Activated CD4-positive, alpha-beta T cell treated with anti-CD3 and anti-CD28 coated beads, Interleukin-2, Interleukin-4, amounts not matched to agents 100 ng/mL and 50 ng/mL, durations not matched to agents 16 hours and 8 hours (primary cell): Measurements from ENCODE around the gene C19orf12.
"Not testable (repeated sequence)": the region's sequence is repeated elsewhere in the genome, so short reads cannot be mapped to it uniquely, and the experiment has no call there.

Experiments used
- DNase-seq: peaks from one replicate; pipeline ENCODE4 v3.0.0-alpha.2; 2020; ENCODE audit warnings: low spot score

The C19orf12 gene

DNA sequence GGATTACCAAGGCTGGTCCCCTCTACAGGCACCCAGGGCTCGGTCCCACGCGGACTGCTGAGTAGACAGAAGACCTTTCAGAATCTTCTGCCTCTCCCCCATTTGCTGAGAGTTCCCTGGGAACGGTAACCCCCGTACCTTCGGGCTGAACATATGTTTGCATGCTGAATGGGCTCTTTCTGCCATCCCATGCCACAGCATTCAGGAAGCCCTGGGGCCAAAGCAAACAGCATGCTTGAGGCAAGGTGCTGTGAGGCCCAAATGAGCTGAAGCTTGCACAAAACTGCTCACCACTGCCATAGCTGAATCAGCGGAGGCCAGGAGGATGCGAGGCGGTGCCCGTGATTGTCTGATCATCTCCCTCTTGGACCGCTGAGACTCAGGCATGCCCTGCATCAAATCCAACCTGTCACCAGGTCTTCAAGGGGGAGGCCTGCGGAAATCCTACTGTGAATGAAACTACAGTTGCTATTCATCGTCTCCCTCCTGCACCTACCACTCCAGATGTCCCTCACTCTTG, 16.3 kb upstream of the C19orf12 start:
- no peak for DNase-seq

DNA sequence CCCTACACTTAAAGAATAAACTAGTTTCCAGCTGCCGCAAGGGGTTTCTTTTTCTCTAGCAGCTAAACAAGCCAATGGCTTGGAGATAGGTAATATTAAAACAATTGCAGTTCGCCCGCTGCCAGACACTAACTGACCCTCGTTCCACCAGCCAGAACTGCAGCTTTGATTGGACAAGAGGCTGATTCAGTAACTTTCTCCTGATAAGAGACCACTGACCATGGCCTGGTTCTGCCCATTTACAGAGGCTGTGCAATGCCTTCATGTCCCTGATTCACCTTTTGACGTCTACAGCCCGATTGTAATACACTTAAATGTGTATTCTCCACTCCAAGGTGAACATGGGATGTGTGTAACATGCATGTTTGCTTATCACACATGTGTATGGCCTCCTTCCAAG, 12.8 kb upstream of the C19orf12 start:
- no peak for DNase-seq

DNA sequence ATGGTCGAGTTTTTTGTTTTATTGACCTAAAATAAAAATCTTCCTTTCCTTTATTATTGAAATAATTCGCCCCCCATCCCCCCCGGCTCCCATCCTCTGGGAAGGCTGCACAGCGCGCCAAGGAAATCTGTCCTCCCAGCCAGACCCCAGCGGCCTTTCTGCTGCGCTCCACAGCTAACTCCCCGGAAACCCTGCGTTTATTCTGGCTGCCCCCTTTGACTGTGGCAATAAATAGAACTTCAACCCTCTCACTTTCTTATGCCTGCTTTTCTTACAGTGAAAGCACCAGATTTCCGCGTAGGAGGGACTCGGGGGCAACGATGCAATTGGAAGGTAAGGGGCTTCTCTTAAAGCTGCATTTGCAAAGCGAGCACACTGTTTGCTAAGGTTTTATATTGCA, 9.7 kb upstream of the C19orf12 start:
- DNase-seq, result no peak

DNA sequence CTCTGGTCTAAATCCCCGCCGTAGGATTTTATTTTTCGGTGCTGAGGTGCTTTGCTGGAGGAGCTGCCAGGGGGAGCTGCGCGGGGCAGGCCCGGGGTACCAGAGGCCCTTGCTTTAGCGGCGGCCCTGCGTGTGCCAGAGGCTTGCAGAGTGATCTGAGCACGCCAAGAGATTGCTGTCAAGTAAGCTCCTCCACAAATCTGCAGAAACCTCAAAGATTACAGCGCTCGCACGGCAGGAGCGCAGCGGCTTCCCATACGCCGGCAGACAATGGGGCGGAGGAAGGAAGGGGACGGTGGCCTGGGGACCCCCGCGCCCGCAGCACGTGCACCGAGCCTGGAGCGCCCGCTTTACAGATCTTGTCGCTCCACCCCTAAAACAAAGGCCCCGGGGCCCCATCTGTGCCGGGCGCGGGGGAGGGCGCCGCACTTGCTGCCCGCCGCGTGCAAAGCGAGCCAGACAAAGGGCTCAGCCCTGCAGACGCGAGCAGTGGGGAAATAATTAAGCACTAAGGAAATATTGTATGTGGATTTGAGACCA, 9.1 kb upstream of the C19orf12 start:
- DNase-seq, result no peak

DNA sequence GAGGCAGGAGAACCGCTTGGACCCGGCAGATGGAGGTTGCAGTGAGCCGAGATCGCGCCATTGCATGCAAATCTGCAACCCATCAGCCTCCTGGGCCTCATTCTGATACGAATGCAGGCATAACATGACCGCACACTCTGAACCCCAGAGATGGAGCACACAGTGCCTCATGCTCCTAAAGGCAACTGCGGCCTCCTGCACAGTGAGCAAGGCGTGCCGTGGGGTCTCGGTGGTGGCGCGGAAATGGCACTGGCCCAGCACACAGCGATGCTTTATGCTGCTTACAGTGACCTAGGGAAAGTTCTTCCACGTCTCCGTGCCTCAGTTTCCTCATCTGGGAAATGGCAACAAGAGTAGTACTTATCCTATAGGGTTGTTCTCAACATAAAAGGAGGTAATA, 2.0 kb upstream of the C19orf12 start:
- DNase-seq, result no peak

DNA sequence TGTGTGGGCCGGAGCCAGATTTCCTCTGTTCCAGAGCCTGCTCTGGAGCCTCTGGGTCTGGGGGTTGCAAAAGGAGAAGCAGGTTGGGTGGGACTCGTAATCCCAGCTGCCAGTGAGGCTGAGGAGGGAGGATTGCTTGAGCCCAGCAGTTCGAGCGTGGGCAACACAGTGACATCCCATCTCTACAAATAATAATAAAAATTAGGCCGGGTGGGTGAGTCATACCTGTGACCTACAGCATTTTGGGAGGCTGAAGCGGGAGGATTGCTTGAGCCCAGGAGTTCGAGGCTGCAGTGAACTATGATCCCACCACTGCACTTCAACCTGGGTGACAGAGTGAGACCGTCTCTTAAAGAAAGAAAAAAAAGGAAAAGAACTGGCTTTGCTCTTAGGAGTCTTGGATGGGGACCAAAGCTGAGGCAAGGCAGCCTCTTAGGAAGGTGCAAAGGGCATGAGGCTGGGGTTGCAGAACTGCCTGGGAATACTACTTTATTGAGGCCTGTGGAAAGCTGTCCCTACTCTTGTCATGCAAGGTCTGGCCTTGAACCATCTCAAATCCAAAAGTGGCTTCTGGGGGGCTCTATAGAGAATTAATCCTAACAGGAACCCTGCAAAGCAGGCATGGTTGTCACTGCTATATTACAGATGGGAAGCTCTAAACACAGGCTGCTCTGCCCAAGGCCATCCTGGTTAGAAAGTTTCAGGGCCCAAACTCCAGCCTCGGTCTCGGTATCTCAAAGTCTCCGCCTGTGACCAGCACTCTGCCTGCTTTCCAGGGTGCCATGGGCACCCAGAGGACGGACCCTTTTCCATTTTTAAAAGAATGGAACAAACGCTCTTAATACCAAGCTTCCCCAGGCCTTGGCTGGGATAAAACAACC, 880 bp upstream of the C19orf12 start:
- no peak for DNase-seq

DNA sequence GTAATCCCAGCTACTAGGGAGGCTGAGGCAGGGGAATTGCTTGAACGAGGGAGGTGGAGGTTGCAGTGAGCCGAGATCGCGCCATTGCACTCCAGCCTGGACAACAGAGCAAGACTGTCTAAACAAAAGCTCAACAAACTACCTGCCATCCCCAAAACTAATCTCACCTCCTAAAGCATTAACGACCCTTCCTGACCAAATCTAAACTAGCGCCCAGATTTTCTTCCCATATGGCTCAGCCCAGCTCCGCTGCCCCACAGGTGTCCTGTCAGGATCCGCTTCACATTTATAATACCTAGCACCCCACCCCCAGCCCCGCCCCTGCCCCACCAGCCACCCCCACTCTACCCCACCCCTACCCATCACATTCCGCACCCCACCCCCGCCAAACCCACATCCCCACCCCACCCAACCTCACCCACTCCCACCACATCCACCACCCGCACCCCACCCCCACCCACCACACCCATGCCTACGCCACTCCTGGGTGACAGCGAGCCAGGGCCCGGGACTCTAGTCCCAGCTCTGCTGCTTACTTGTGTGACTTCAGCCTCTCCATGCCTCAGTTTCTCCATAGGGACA, 599 bp downstream of the C19orf12 start:
- no peak for DNase-seq

DNA sequence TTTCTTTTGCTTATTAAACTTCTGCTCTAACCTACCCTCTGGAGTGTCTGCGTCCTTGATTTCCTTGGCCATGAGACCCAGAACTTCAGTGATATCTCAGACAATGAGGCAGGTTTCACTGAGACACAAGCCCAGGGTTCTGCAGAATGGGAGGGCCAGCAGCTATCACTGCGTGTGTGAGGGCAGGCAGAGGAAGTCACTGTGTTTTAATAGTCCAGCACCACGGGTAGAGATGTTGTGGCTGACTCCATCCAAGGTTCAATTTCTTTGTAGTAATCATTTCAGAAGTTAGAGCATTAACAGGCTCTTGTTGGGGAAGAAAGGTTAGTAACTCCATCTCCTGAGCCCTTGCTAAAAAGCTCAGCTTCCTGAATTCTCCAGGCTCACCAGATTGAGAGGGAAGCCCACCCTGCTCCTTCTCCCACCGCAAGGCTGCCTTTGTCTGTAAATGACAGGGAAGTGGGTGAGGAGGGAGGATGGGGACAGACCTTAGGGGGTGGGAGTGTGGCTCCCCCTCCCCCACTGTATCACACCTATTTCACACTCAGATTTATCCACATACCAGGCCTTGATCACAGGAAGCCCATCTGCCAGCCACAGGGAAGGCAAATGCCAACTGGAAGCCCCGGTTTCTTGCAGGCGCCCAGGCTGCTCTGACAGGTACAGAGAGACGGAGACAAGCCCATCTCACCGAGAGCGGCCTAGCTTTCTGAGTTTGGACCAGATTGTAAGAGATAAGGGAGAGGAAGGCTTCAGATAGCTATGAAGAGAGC, 2.1 kb downstream of the C19orf12 start:
- DNase-seq, result no peak

DNA sequence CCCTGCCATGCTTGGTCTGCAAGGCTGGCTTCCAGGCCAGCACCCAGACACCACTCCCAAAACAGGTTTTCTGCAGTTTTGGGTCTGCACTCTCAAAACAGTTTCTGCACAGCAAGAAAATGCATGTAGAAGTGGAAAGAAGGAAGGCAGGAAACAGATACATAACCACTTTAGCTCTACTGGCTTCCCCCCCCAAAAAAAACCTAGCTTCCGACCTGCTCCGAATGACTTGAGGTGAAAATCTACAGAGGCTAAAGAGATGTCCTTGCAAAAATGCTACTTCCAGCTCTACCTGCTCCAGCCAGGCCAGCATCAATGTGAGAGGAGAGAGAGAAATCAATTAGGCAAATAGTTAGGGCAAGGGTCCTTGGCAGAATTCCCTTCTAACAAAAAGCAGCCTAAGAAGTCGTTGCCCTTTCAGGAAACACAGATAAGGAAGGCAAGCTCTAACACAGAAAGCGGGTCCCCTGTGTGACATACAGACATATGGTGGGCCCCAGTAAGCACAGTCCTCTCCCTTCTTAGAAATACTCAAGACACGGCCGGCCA, 3.4 kb downstream of the C19orf12 start:
- no peak for DNase-seq

DNA sequence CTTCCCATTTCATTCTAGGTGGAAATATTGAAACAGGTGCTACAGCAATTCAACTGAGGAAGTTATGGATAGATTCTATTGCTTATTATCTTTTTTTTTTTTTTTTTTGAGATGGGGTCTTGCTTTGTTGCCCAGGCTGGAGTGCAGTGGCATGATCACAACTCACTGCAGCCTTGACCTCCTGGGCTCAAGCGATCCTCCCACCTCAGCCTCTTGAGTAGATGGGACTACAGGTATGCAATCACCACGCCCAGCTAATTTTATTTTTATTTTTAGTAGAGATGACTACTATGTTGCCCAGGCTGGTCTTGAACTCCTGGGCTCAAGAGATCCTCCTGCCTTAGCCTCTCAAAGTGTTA, 5.6 kb downstream of the C19orf12 start:
- DNase-seq, result not testable (repeated sequence)

DNA sequence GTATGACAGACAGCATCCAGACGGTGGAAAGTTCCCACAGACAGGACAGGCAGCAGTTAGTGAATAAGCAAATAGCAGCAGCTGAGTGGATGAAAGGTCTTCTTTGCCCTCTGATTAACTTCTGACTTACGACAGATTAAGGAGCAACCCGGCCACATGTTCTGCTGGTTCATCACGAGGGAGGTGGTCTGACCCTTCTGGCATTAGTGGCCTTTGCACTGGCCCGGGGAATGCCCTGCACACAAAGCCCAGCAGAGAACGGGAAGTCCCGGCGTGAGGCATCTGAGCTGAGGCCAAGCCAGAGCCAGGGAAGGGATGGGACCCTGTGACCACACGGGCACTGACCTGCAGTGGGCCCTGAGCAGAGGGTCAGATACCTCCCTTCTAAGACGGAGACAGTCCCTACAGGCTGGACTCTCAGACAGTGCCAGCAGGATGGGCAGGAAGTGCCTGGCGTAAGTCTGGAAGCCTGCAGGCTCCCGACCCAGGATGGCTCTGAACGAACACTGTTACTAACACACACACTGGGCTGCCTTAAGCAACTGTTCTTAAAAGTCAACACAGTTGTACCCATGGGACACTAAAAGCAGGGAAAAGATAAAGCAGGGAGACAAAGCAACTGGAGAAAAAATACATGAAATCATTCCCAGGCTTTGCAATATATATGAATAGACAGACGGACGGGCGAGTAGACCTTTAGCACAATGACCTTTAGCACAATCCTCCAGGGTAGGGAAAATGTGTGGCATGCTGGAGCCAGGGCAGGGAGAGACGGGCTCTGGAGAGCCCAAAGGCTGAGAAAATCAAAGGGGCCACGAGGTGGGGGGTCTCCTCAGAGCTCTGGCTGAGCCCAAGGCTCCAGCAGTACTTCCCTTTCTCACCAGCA, 6.3 kb downstream of the C19orf12 start:
- DNase-seq, result no peak

DNA sequence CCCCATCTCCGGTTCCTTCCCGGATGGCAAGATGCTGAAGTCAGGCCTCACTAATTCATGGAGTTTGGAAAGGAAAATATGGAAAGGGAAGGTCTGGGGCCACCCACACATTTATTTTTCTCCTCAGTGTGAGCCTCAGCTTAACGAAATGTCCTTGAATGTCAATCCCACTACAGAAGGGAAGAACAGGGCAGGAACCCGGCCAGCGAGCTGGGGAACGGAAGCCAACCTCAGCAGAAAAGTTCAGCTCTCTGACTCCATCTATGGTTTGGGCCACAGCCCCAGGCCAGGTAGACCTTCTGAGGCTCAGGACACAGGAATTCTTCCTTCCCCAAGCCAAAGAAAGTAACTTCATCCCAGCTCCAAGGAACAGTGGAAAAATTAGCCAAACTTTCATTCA, 8.4 kb downstream of the C19orf12 start:
- no peak for DNase-seq

DNA sequence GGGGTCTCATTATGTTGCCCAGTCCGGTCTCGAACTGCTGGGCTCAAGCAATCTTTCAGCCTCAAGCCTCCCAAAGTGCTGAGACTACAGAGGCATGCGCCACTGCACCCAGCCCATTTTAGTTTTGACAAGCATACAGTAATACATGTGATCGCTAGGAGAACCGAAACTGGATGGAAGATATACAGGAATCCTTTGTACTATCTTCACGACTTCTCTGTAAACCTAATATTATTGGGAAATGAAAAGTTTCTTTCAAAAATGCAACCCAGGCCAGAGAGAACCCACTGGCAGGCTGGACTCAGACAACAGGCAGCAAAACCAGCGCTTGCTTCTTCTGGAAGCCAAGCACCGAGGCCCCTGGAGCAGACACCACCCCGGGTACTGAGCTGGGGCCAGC, 9.4 kb downstream of the C19orf12 start:
- no peak for DNase-seq

DNA sequence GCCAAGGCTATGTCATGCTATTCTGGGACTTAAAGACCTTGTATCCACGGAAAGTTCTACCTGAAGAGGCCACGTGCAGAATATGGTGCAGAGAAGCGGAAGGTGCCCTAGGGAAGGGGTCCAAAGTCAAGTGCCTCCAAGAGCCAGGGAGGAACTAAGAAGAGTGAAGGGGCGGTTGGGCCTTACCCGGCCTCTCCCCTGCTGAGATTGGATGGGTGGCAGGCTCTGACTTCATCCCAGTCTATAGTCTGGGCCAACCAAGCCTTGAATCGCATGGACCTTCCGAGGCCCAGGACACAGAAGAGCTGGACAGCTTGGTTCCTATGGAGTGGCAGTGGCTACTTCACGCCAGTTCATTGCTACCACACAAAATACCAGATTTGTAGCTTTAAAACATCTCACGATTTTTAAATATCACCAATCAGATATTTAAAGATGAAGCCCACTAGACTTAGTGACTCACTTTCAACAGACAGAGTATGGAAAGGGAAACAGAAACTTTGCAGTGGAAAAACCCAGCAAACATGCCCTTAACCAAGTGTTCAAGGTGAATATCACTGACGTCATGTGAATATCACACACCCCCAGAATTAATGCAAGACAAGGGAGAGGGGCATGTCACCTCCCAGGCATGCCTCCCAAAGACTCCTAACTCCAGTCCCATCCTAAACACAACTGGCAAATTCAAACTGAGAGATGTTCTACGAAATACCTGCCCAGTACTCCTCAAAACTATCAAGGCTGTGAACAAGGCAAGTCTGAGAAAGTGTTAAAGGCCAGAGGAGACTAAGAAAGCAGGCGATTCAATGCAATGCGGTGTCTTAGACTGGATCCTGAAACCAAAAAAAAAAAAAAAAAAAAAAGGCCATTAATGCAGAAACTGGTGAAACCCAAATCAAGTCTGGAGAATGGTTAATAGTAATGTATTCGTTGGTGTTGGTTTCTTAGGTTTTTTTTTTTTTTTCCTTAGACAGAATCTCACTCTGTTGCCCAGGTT, 10.2 kb downstream of the C19orf12 start:
- DNase-seq, result no peak

DNA sequence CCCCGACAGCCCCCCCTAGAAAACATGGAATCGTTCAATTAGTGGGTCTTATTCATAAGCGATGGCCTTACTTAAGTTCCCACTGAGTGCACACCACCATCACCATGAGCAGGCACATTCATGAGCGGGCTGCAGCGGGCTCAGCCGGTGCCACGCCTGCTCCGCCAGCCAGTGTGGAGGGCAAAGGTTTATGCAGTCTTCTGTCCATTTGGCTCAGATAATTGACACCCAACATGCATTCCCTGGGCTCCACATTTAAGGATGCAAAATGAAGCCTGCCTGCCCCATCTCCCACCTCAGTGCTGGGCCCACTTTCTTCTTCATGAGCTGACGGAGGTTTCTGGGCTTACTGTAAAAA, 12.1 kb downstream of the C19orf12 start:
- DNase-seq, result no peak

DNA sequence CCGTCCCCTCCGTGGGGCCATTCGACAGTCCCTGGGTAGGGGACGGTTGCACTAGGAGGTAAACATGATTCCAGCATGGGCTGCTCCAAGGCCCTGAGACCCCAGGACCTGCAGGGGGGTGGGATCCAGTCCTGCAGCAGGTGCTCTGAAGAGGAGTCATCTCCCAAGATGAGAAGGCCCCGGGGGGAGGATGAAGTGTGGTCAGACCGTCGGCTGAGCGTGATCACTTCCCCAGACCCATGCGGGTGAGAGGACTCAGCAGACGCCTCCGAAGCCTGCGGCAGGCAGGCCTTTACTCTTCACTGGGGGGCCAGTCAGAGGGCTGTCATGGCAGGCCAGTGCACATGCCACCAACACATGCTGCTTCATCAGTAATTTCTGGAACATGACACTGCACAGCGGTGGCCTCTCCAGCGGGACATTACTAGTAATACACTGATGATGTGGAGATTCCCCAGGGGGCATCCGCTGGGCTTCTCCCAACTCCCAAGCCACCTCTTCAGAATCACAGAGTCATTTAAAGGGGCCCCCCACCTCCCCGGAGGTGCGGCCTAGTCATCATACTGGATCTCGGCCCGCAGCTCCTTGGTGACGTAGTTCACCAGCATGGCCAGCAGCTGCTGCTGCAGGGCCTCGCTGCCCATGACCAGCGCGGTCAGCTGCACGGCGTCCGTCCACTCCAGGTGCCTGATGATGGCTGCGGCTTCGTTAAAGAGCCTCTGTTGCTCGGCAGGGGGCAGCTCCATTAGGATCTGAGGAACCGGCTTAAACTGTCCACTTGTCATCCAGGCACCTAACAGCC, 12.7 kb downstream of the C19orf12 start:
- no peak for DNase-seq

DNA sequence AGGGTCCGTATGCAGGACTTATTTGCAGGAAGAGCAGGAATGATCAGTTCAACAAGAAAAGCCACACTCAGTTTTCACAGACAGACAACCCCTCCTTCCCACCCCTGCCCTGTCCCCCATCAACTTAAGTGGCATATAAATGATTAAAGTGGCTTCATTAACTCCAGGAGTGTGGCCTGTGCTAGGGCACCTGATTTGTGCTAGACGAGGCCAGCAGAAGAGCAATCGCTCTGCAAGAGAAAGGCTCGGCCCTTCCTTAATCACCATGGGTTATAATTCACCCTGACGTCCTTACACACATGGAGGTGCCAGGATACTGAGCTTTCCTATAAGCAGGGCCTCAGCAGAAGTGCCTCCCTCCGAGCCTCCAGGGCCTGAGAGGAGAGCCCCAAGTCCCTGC, 14.6 kb downstream of the C19orf12 start:
- DNase-seq, result no peak

DNA sequence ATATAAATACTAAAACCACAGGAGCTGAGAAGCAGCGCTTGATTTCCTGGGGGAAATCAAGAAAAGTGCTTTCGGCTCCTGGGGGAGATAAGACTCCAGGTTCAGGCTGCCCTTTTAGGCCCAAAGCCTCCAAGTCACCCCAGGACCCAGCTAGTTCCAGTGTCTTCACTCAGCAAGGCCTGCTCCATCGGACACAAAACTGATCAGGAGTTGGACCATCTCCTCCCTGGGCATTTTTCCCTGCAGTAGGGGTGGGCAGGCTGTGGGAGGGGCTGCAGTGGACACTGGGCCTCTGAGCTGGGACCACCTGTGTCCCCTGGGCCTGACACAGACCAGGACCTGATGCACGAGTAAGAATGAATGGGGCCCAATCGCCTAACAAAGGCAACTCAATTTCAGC, 15.2 kb downstream of the C19orf12 start:
- no peak for DNase-seq

DNA sequence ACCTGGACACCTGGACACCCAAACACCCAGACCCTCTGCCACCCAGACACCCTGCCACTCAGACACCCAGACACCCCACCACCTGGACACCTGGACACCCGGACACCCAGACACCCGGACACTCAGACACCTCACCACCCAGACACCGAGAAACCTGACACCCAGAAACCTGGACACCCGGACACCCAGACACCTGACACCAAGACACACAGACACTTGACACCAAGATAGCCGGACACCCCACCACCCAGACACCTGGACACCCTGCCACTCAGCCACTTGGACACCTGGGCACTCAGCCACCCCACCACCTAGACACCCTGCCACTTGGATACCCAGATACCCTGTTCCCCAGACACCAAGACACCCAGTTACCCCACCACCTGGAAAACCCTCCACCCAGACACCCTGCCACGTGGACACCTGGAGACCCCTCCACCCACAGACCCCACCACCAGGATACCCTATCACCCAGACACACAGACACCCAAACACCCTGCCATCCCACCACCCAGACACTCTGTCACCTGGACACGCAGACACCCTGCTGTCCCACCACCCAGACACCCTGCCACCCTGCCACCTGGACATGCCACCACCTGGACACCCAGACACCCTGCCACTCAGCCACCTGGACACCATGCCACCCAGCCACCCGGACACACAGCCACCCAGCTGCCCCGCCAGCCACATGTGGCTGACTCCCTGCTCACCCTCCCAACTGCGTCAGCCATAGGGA, 17.4 kb downstream of the C19orf12 start:
- DNase-seq, result no peak
